HL-60 (cell line): ENCODE results near the gene NHLRC2.

Experiments used
- DNase-seq, 2 experiments: peaks; one replicate each; pipeline ENCODE4 v3.0.0-alpha.2; 2010 to 2020; ENCODE audit warnings: low read depth in 1 of 2, low spot score in 1 of 2
- H3K27ac ChIP-seq: fragments of 250-450 bp; sonication (Bioruptor Pico); replicated peaks from 2 replicates; pipeline ENCODE4 v1.5.1; 2020; ENCODE audit warnings: mild to moderate bottlenecking, moderate library complexity
- H3K27me3 ChIP-seq: fragments of 250-450 bp; sonication (Bioruptor Pico); 2 replicates; pipeline ENCODE4 v1.5.1; 2021; ENCODE audit warnings: mild to moderate bottlenecking, moderate library complexity; ENCODE audit not compliant: insufficient read depth, poor library complexity, severe bottlenecking
- H3K4me3 ChIP-seq: replicated peaks from 2 replicates; pipeline ENCODE4 v1.5.1; 2011; ENCODE audit warnings: mild to moderate bottlenecking, control low read depth, low read length; ENCODE audit not compliant: insufficient read depth
- CTCF ChIP-seq: IDR thresholded peaks from one replicate; pipeline ENCODE4 v1.5.1; 2011; ENCODE audit warnings: low read length, control low read depth, inconsistent platforms; ENCODE audit not compliant: insufficient read depth
- GABPA ChIP-seq: IDR thresholded peaks from 2 replicates; pipeline ENCODE4 v1.6.1; 2012; ENCODE audit warnings: low read depth
- POLR2AphosphoS5 ChIP-seq: IDR thresholded peaks from 2 replicates; pipeline ENCODE4 v1.6.1; 2012; ENCODE audit warnings: low read depth
- REST ChIP-seq: IDR thresholded peaks from 2 replicates; pipeline ENCODE4 v1.6.1; 2012; ENCODE audit warnings: low read depth; ENCODE audit not compliant: insufficient replicate concordance
- SPI1 ChIP-seq: IDR thresholded peaks from 2 replicates; pipeline ENCODE4 v1.6.1; 2012; ENCODE audit warnings: low read depth, mild to moderate bottlenecking, borderline replicate concordance

The NHLRC2 gene

DNA sequence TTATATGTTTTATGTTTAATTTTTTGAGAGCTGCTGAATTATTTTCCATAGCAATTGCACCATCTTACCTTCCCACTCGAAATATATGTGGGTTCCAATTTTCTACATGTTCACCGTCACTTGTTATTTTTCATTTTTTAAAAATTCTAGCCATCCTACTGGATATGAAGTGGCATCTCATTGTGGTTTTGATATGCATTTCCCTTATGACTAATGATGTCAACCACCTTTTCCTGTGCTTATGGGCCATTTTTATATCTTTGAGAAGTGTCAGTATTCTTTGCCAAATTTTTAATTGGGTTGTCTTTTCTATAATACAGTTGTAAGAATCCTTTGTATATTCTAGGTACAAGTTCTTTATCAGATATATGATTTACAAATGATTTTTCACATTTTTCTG lies 27.8 kb downstream of the NHLRC2 start:
- no peak for DNase-seq
- TF ChIP-seq REST (no peak), SPI1 (no peak), CTCF (no peak), POLR2AphosphoS5 (no peak), GABPA (no peak)

GRCh38 chr10:113889911-113890310 lies 35.5 kb downstream of the NHLRC2 start:
- no peaks in the 10 kb centered on the region for H3K27me3 ChIP-seq
- H3K4me3 ChIP-seq = no peak overlapping the region
- no peak for DNase-seq
- TF ChIP-seq GABPA = no peak
- TF ChIP-seq SPI1 = no peak
- TF ChIP-seq POLR2AphosphoS5 = no peak
- TF ChIP-seq CTCF = no peak
- TF ChIP-seq REST = no peak
- H3K27ac ChIP-seq = no peak overlapping the region

More for the DNA sequence above, 27.8 kb downstream of the NHLRC2 start:
- no peak overlapping the region for H3K27ac ChIP-seq
- H3K27me3 ChIP-seq = no peaks in the 10 kb centered on the region
- no peak overlapping the region for H3K4me3 ChIP-seq

DNA sequence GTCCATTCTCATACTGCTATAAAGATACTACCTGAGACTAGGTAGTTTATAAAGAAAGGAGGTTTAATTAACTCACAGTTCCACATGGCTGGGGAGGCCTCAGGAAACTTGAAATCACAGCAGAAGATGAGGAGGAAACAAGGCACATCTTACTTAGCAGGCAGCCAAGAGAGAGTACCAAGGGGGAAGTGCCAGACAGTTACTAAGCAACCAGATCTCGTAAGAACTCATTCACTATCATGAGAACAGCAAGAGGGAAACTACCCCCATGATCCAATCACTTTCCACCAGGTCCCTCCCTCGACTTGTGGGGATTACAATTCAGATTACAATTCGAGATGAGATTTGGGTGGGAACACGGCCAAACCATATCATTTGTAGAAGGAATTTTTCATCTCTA lies 36.3 kb downstream of the NHLRC2 start:
- Histone ChIP-seq H3K4me3 (no peak overlapping the region), H3K27ac (no peak overlapping the region), H3K27me3 (no peaks in the 10 kb centered on the region)
- TF ChIP-seq GABPA = no peak
- no peak for TF ChIP-seq POLR2AphosphoS5
- TF ChIP-seq CTCF = no peak
- peak; percentile 39; the same call in 1 of the 2 replicates for TF ChIP-seq SPI1
- TF ChIP-seq REST = no peak
- no peak for DNase-seq
